ENCODE measurements around the gene DPPA3. TPM values are rescaled to one million over a fixed set of nuclear protein-coding genes. Genes with fewer than 3 reads are reported as not detected.

DPPA3 gene
- total and polyA plus RNA-seq, 2 of the 8 experiments (the other 6 are each of a cell fraction or from before 2014, with no cell fraction given) = 0.30 to 1.2 TPM

- TF ChIP-seq RAD21 (IDR thresholded peaks at IDR 0.05 in 1 of 2, conservative IDR thresholded peaks at IDR 0.05 in 1 of 2; ENCODE audit: low read depth in 2 of 2, low read length in 2 of 2) = no peak
- no peak for TF ChIP-seq MAX (IDR thresholded peaks at IDR 0.05)
- TF ChIP-seq CHD2 (IDR thresholded peaks at IDR 0.05; ENCODE audit: low read length) = no peak
- no peak for TF ChIP-seq PHF8 (conservative IDR thresholded peaks at IDR 0.05; ENCODE audit: low read depth, low read length)
Measured at GRCh38 chr12:7748852-7749251, 37.6 kb downstream of the DPPA3 start (continued).
